H9 (cell line): ENCODE results near the gene AKR7A2. TPM values are rescaled to one million over a fixed set of nuclear protein-coding genes. Genes with fewer than 3 reads are reported as not detected.

Experiments
- DNase-seq: peaks from one replicate; pipeline ENCODE4 v3.0.0-alpha.2; 2017
- H2AFZ ChIP-seq: one replicate; pipeline ENCODE4 v1.6.1; 2013; ENCODE audit warnings: mild to moderate bottlenecking, low read length, control low read depth, moderate library complexity
- H2AK5ac ChIP-seq: 2 replicates; pipeline ENCODE4 v1.6.1; 2013; ENCODE audit warnings: low read length, control low read depth, mixed read lengths; ENCODE audit not compliant: insufficient read length
- H2BK120ac ChIP-seq: one replicate; pipeline ENCODE4 v1.6.1; 2013; ENCODE audit warnings: low read depth, mild to moderate bottlenecking, low read length, control low read depth, inconsistent platforms; ENCODE audit not compliant: poor library complexity, severe bottlenecking
- H2BK12ac ChIP-seq: 2 replicates; pipeline ENCODE4 v1.6.1; 2013; ENCODE audit warnings: low read length, control low read depth, mixed read lengths, low read depth; ENCODE audit not compliant: insufficient read length
- H2BK15ac ChIP-seq: 2 replicates; pipeline ENCODE4 v1.6.1; 2013; ENCODE audit warnings: low read depth, low read length, control low read depth
- H2BK20ac ChIP-seq: one replicate; pipeline ENCODE4 v1.6.1; 2013; ENCODE audit warnings: low read depth, mild to moderate bottlenecking, low read length, control low read depth, inconsistent platforms; ENCODE audit not compliant: poor library complexity, severe bottlenecking
- H2BK5ac ChIP-seq: 2 replicates; pipeline ENCODE4 v1.6.1; 2013; ENCODE audit warnings: low read length, control low read depth, mixed read lengths; ENCODE audit not compliant: insufficient read length
- H3K14ac ChIP-seq: 2 replicates; pipeline ENCODE4 v1.6.1; 2013; ENCODE audit warnings: low read length, control low read depth; ENCODE audit not compliant: insufficient read depth
- H3K18ac ChIP-seq: 2 replicates; pipeline ENCODE4 v1.6.1; 2013; ENCODE audit warnings: low read depth, mild to moderate bottlenecking, mixed read lengths, low read length, control low read depth; ENCODE audit not compliant: insufficient read length
- H3K23ac ChIP-seq: 2 replicates; pipeline ENCODE4 v1.6.1; 2013; ENCODE audit warnings: low read length, control low read depth, mixed read lengths, low read depth; ENCODE audit not compliant: insufficient read length
- H3K23me2 ChIP-seq: 2 replicates; pipeline ENCODE4 v1.6.1; 2013; ENCODE audit warnings: low read depth, mild to moderate bottlenecking, mixed read lengths, low read length, control low read depth; ENCODE audit not compliant: insufficient read length, poor library complexity, severe bottlenecking
- H3K27ac ChIP-seq: 2 replicates; pipeline ENCODE4 v1.5.1; 2013; ENCODE audit warnings: low read length, control low read depth, mixed read lengths, low read depth; ENCODE audit not compliant: insufficient read length
- H3K27me3 ChIP-seq: 2 replicates; pipeline ENCODE4 v1.6.1; 2013; ENCODE audit warnings: low read length, control low read depth, inconsistent platforms; ENCODE audit not compliant: insufficient read depth
- H3K4ac ChIP-seq: 2 replicates; pipeline ENCODE4 v1.6.1; 2013; ENCODE audit warnings: low read depth, mild to moderate bottlenecking, control low read depth, inconsistent platforms, low read length, moderate library complexity
- H3K4me1 ChIP-seq: 2 replicates; pipeline ENCODE4 v1.6.1; 2013; ENCODE audit warnings: low read length, control low read depth, inconsistent platforms; ENCODE audit not compliant: insufficient read depth
- H3K4me2 ChIP-seq: 2 replicates; pipeline ENCODE4 v1.6.1; 2013; ENCODE audit warnings: low read length, control low read depth, mixed read lengths; ENCODE audit not compliant: insufficient read length, insufficient read depth
- H3K56ac ChIP-seq: 2 replicates; pipeline ENCODE4 v1.6.1; 2013; ENCODE audit warnings: low read depth, mild to moderate bottlenecking, mixed read lengths, low read length, control low read depth; ENCODE audit not compliant: insufficient read length
- H3K79me1 ChIP-seq: 2 replicates; pipeline ENCODE4 v1.6.1; 2013; ENCODE audit warnings: low read depth, mild to moderate bottlenecking, moderate library complexity, low read length, control low read depth, inconsistent platforms; ENCODE audit not compliant: insufficient read depth, poor library complexity, severe bottlenecking
- H3K79me2 ChIP-seq: 2 replicates; pipeline ENCODE4 v1.6.1; 2013; ENCODE audit warnings: low read length, control low read depth, inconsistent platforms; ENCODE audit not compliant: insufficient read depth
- H3K9ac ChIP-seq: 2 replicates; pipeline ENCODE4 v1.6.1; 2013; ENCODE audit warnings: low read length, control low read depth, mixed read lengths; ENCODE audit not compliant: insufficient read length; ENCODE audit errors: extremely low read depth
- H3K9me3 ChIP-seq: one replicate; pipeline ENCODE4 v1.6.1; 2013; ENCODE audit warnings: low read depth, low read length, inconsistent platforms; ENCODE audit not compliant: control insufficient read depth
- H3T11ph ChIP-seq: one replicate; pipeline ENCODE4 v1.6.1; 2013; ENCODE audit warnings: mild to moderate bottlenecking, low read length, control low read depth, inconsistent platforms
- H4K20me1 ChIP-seq: one replicate; pipeline ENCODE4 v1.6.1; 2013; ENCODE audit not compliant: control insufficient read depth, insufficient read length, insufficient read depth
- H4K5ac ChIP-seq: 2 replicates; pipeline ENCODE4 v1.6.1; 2013; ENCODE audit warnings: low read depth, mild to moderate bottlenecking, mixed read lengths, low read length, control low read depth; ENCODE audit not compliant: insufficient read length
- H4K8ac ChIP-seq: replicated peaks from 2 replicates; pipeline ENCODE4 v1.6.1; 2013; ENCODE audit warnings: low read length, control low read depth, mixed read lengths, low read depth; ENCODE audit not compliant: insufficient read length
- H4K91ac ChIP-seq: 2 replicates; pipeline ENCODE4 v1.6.1; 2013; ENCODE audit warnings: low read depth, mild to moderate bottlenecking, moderate library complexity, mixed read lengths, low read length, control low read depth; ENCODE audit not compliant: insufficient read length
- H3K27ac Mint-ChIP-seq, 3 experiments: 2 replicates in 2 of 3; 3 replicates in 1 of 3; pipeline ENCODE4 v1.8.0; 2020 to 2021; ENCODE audit warnings: mixed read lengths in 3 of 3, mild to moderate bottlenecking in 1 of 3, moderate library complexity in 1 of 3
- H3K27me3 Mint-ChIP-seq: 2 replicates; pipeline ENCODE4 v1.8.0; 2021; ENCODE audit warnings: low read depth, mild to moderate bottlenecking, moderate library complexity, mixed read lengths
- H3K36me3 Mint-ChIP-seq, 3 experiments: 2 replicates in 2 of 3; 3 replicates in 1 of 3; pipeline ENCODE4 v1.8.0; 2020 to 2021; ENCODE audit warnings: low read depth in 3 of 3, mixed read lengths in 3 of 3; ENCODE audit not compliant: insufficient read depth in 1 of 3
- H3K4me1 Mint-ChIP-seq, 2 experiments: 2 replicates each; pipeline ENCODE4 v1.8.0; 2020; ENCODE audit warnings: mixed read lengths in 2 of 2
- H3K4me3 Mint-ChIP-seq, 2 experiments: 2 replicates in 1 of 2; 3 replicates in 1 of 2; pipeline ENCODE4 v1.8.0; 2020 to 2021; ENCODE audit warnings: mild to moderate bottlenecking in 2 of 2, mixed read lengths in 2 of 2, moderate library complexity in 1 of 2
- H3K9me3 Mint-ChIP-seq, 2 experiments: 2 replicates in 1 of 2; 3 replicates in 1 of 2; pipeline ENCODE4 v1.8.0; 2020; ENCODE audit warnings: mild to moderate bottlenecking in 2 of 2, mixed read lengths in 2 of 2, moderate library complexity in 1 of 2
- CTCF ChIP-seq: fragments of 200-600 bp; sonication (generic); conservative IDR thresholded peaks from 3 replicates; pipeline ENCODE4 v1.8.0; 2021; ENCODE audit warnings: antibody characterized with exemption, mild to moderate bottlenecking
- whole genome bisulfite sequencing: extraction: QIAGEN DNeasy Blood & Tissue Kit; methylation state at CpG from one replicate; pipeline ENCODE4 v1.1.7; 2013; ENCODE audit warnings: missing lambda C conversion rate, low lambda C conversion rate, mixed read lengths; ENCODE audit not compliant: insufficient read length; ENCODE audit errors: extremely low coverage; 5-methylcytosine and 5-hydroxymethylcytosine counted together
- total RNA-seq: library from RNA; stranded (reverse); gene quantifications from 2 replicates; pipeline ENCODE4 v1.2.1, GENCODE V29; 2021

Gene AKR7A2
- total RNA-seq, 1 experiment from 2014 or later = 50.3 TPM

GRCh38 chr1:19331262-19331878, 19.4 kb upstream of the AKR7A2 start:
- peak overlapping the region in 1 of 3 experiments; percentile 40; a peak in 1 of 7 replicates for H3K27ac Mint-ChIP-seq

More at GRCh38 chr1:19331262-19331878, 19.4 kb upstream of the AKR7A2 start:
- Histone ChIP-seq H3K4me1 (no peaks in the 10 kb centered on the region), H3K56ac (no peak overlapping the region), H3K23ac (no peak overlapping the region), H3K9ac (no peak overlapping the region), H3K9me3 (no peaks in the 10 kb centered on the region), H4K20me1 (no peaks in the 10 kb centered on the region), H2BK5ac (no peak overlapping the region), H2AFZ (no peak overlapping the region), H2BK20ac (no peak overlapping the region), H2BK120ac (no peak overlapping the region), H3K18ac (no peak overlapping the region), H3K4me2 (no peak overlapping the region), H3K4ac (no peak overlapping the region), H4K5ac (no peak overlapping the region), H4K8ac (no peak overlapping the region), H3K27me3 (no peaks in the 10 kb centered on the region), H2BK15ac (no peak overlapping the region), H4K91ac (no peak overlapping the region), H3K79me2 (no peaks in the 10 kb centered on the region), H3K23me2 (no peaks in the 10 kb centered on the region), H3K14ac (no peak overlapping the region), H3K79me1 (no peaks in the 10 kb centered on the region), H2BK12ac (no peak overlapping the region), H3K27ac (no peak overlapping the region), H2AK5ac (no peak overlapping the region), H3T11ph (no peak overlapping the region)
- TF ChIP-seq CTCF = no peak
- WGBS = no CpG with 5 or more reads among the region's 13 CpGs
- Mint-ChIP-seq H3K9me3 (no peaks in the 10 kb centered on the region), H3K4me3 (no peak overlapping the region), H3K27me3 (no peaks in the 10 kb centered on the region; the same call in 1 of the 2 replicates), H3K36me3 (peaks cover 10 to 13% (median 11%) of the 10 kb centered on the region in 3 experiments; a peak in 6 of 7 replicates), H3K4me1 (no peaks in the 10 kb centered on the region)
- DNase-seq = no peak
